ENCODE measurements around the gene CAPN3. TPM values are rescaled to one million over a fixed set of nuclear protein-coding genes. Genes with fewer than 3 reads are reported as not detected.
"Not testable (repeated sequence)": the region's sequence is repeated elsewhere in the genome, so short reads cannot be mapped to it uniquely, and the experiment has no call there.

Gene CAPN3
- total RNA-seq (2014; rRNA removed; shearing (Covaris generic); ENCODE audit: low replicate concordance): not detected in 2 replicates

GRCh38 chr15:42359249-42359648, at the start of gene CAPN3:
Gene CAPN3, plus strand, starts transcription at chr15:42359501. Its CDS starts 305 bp downstream, at chr15:42359806.
- Histone ChIP-seq H3K9me3 (no peaks in the 10 kb centered on the region), H3K27me3 (no peaks in the 10 kb centered on the region), H3K4me3 (no peak within 1 kb of the TSS), H3K36me3 (no peaks in the 10 kb centered on the region)
- no peak for DNase-seq

GRCh38 chr15:42313463-42313862, 45.8 kb upstream of the CAPN3 start:
- DNase-seq: no peak
- Histone ChIP-seq H3K27me3 (no peaks in the 10 kb centered on the region), H3K4me3 (no peak overlapping the region), H3K9me3 (no peaks in the 10 kb centered on the region), H3K36me3 (no peaks in the 10 kb centered on the region)

- Histone ChIP-seq H3K27me3 (no peaks in the 10 kb centered on the region), H3K9me3 (no peaks in the 10 kb centered on the region), H3K36me3 (no peaks in the 10 kb centered on the region), H3K4me3 (no peak overlapping the region)
- no peak for DNase-seq
Observed at GRCh38 chr15:42314818-42315217, 44.5 kb upstream of the CAPN3 start.

- no peak for DNase-seq
Observed at GRCh38 chr15:42315521-42315920, 43.8 kb upstream of the CAPN3 start.

GRCh38 chr15:42316282-42316805, 43.0 kb upstream of the CAPN3 start:
- H3K27me3 ChIP-seq, H3K36me3 ChIP-seq, H3K9me3 ChIP-seq, DNase-seq, H3K4me3 ChIP-seq: not testable (repeated sequence)

More at GRCh38 chr15:42315521-42315920, 43.8 kb upstream of the CAPN3 start:
- Histone ChIP-seq H3K4me3 (no peak overlapping the region), H3K9me3 (no peaks in the 10 kb centered on the region), H3K36me3 (no peaks in the 10 kb centered on the region), H3K27me3 (no peaks in the 10 kb centered on the region)

DNA sequence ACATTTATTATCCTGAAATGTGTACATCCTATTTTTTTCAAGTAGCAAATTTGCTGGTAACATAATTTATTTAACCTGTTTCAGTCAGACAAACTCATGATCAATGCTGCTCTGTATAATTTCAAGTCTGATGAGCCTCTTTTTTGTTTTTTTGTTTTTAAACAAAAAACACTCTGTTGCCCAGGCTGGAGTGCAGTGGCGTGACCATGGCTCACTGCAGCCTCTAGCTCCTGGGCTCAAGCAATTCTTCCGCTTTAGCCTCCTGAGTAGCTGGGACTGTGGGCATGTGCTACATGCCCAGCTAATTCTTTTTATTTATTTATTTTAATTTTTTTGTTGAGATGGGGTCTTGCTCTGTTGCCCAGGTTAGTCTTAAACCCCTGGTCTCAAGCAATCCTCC, 40.1 kb upstream of the CAPN3 start:
- H3K36me3 ChIP-seq: no peaks in the 10 kb centered on the region
- H3K27me3 ChIP-seq: no peaks in the 10 kb centered on the region
- no peak overlapping the region for H3K4me3 ChIP-seq
- no peaks in the 10 kb centered on the region for H3K9me3 ChIP-seq
- no peak for DNase-seq

GRCh38 chr15:42324308-42324707, 35.0 kb upstream of the CAPN3 start:
- H3K9me3 ChIP-seq: no peaks in the 10 kb centered on the region
- H3K27me3 ChIP-seq: no peaks in the 10 kb centered on the region
- no peak for DNase-seq
- no peaks in the 10 kb centered on the region for H3K36me3 ChIP-seq
- no peak overlapping the region for H3K4me3 ChIP-seq

DNA sequence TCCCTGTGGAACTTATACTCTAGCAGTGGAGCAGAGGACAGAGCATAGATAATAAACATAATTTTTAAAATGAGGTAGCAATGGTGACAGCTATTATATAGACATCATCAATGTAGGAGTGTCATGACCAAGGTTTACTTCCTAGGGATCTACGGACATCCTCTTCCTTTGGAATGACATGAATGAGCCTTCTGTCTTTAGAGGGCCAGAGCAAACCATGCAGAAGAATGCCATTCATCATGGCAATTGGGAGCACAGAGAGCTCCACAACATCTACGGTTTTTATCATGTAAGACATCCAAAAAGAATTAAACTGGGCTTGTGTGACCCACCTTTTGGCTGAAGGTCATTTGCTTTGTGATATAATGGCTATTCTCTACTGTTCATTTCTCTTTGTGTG, 30.1 kb upstream of the CAPN3 start:
- Histone ChIP-seq H3K36me3 (no peaks in the 10 kb centered on the region), H3K4me3 (no peak overlapping the region), H3K9me3 (no peaks in the 10 kb centered on the region; the same call in 1 of the 2 replicates), H3K27me3 (no peaks in the 10 kb centered on the region)
- no peak for DNase-seq

- Histone ChIP-seq H3K4me3 (no peak overlapping the region), H3K9me3 (no peaks in the 10 kb centered on the region; the same call in 1 of the 2 replicates), H3K36me3 (no peaks in the 10 kb centered on the region; the same call in 1 of the 2 replicates), H3K27me3 (no peaks in the 10 kb centered on the region)
- DNase-seq: no peak
Observed at GRCh38 chr15:42329992-42330391, 29.3 kb upstream of the CAPN3 start.

DNA sequence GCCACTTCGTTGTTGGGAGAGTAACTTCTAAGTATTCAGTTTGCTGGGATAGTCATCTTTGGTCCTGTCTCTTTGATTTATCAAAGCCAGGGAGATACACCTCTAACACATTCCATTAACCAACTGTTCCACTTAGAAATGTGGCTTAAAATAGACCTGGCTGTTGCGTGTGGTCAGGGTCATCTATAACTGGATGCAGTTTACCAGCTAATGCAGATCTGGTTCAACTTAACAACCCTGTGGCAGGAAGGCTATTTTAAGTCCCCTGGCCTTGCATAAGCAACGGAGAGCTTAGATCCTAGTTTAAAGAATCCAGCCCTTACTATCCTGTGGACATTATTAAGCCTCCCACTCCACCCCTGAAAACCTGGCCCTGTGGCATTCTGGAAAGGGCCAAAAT, 28.1 kb upstream of the CAPN3 start:
- Histone ChIP-seq H3K36me3 (no peaks in the 10 kb centered on the region; the same call in 1 of the 2 replicates), H3K9me3 (peaks cover 5% of the 10 kb centered on the region), H3K4me3 (no peak overlapping the region), H3K27me3 (no peaks in the 10 kb centered on the region)
- DNase-seq: no peak

- peaks cover 9% of the 10 kb centered on the region for H3K9me3 ChIP-seq
- no peaks in the 10 kb centered on the region for H3K27me3 ChIP-seq
- DNase-seq: no peak
Observed at GRCh38 chr15:42332331-42332730, 27.0 kb upstream of the CAPN3 start.

GRCh38 chr15:42335074-42335473, 24.2 kb upstream of the CAPN3 start:
- H3K4me3 ChIP-seq: no peak overlapping the region
- no peaks in the 10 kb centered on the region for H3K27me3 ChIP-seq
- DNase-seq: no peak
- H3K36me3 ChIP-seq: no peaks in the 10 kb centered on the region; the same call in 1 of the 2 replicates
- peaks cover 9% of the 10 kb centered on the region for H3K9me3 ChIP-seq

More at GRCh38 chr15:42332331-42332730, 27.0 kb upstream of the CAPN3 start:
- Histone ChIP-seq H3K4me3 (no peak overlapping the region), H3K36me3 (no peaks in the 10 kb centered on the region; the same call in 1 of the 2 replicates)

- not testable (repeated sequence) for DNase-seq, H3K4me3 ChIP-seq, H3K27me3 ChIP-seq, H3K36me3 ChIP-seq, H3K9me3 ChIP-seq
Observed at GRCh38 chr15:42336650-42337049, 22.7 kb upstream of the CAPN3 start.

- H3K9me3 ChIP-seq, H3K27me3 ChIP-seq, DNase-seq, H3K36me3 ChIP-seq, H3K4me3 ChIP-seq: not testable (repeated sequence)
Observed at GRCh38 chr15:42337104-42337503, 22.2 kb upstream of the CAPN3 start.

DNA sequence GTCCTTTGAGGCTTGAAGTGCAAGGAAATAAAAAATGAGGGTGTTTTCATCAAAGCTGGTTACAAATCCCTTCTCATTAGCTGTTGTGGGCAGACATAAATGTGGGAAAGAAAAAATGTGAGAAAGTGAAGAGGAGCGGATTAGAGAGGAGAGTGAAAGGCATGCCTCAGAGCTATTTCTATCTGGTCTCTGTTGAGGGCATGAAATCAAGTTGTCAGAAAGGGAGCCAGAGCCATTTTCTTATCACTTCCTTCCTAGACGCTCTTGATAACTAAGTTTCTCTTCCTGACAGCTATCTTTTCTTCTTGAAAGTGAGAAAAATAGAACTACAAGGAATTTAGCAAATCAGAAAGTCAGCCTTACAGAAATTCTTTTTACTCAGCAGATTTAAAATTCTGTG, 20.8 kb upstream of the CAPN3 start:
- Histone ChIP-seq H3K36me3 (no peaks in the 10 kb centered on the region; the same call in 1 of the 2 replicates), H3K9me3 (peaks cover 9% of the 10 kb centered on the region), H3K27me3 (no peaks in the 10 kb centered on the region), H3K4me3 (no peak overlapping the region)
- DNase-seq: no peak

DNA sequence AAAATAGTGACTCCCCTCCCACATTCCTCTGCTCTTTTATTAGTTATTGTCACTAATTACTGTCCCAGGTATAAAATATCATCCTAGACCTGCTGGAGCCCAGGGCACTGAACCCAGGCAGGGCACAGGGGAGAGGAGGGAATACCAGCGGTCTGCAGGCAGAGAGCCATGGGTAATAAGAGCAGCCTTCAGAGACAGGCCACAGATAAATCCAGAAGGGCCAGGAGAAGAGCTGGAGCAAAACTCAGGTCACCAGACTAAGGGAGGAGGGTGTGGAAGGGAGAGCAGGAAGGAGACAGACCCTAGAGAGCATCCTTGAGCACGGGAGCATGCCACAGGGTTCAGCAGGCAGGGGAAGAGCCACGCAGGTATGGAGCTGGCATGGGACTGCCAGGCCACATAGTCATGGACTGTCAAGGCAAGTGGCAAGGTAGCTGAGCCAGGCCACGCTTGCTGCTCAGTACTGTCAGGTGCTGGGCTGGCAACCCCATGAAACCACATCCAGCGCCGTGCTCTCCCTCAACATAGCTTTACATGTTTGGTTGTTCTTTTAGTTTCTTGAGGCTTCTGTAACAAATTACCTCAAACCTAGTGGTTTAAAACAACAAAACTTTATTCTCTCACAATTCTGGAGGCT, 15.6 kb upstream of the CAPN3 start:
- no peaks in the 10 kb centered on the region for H3K36me3 ChIP-seq
- no peaks in the 10 kb centered on the region for H3K9me3 ChIP-seq
- DNase-seq: no peak
- no peaks in the 10 kb centered on the region for H3K27me3 ChIP-seq
- no peak overlapping the region for H3K4me3 ChIP-seq

DNA sequence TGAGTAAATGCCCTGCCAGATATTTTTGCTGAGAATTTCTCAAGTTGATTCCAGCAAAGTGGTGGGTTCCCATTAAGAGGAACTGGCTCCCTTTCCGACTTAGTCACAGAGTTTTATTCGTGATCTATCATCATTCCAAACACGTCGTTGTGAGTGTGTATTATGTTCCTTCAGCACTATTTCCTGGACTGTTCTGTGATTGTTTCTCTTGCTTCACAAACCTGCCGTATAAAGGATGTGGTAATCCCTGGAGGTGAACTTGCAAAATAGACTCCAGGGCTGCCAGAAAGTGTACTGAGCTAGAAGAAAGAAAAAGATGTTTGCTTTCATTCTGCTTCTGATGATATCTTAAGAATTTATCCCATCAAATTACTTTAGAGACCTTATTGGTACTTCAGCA, 14.5 kb upstream of the CAPN3 start:
- no peaks in the 10 kb centered on the region for H3K36me3 ChIP-seq
- no peak overlapping the region for H3K4me3 ChIP-seq
- no peaks in the 10 kb centered on the region for H3K27me3 ChIP-seq
- no peak for DNase-seq
- H3K9me3 ChIP-seq: no peaks in the 10 kb centered on the region

- no peak for DNase-seq
- Histone ChIP-seq H3K4me3 (no peak overlapping the region), H3K27me3 (no peaks in the 10 kb centered on the region), H3K36me3 (no peaks in the 10 kb centered on the region), H3K9me3 (no peaks in the 10 kb centered on the region)
Observed at GRCh38 chr15:42345504-42345903, 13.8 kb upstream of the CAPN3 start.
